T-helper 9 cell (primary cell): Measurements from ENCODE around the gene BARX1.

Experiments used
- DNase-seq: peaks from one replicate; pipeline ENCODE4 v3.0.0-alpha.2; 2020

The BARX1 gene

GRCh38 chr9:93916358-93916757 is 38.8 kb downstream of the BARX1 start:
- no peak for DNase-seq

- DNase-seq: no peak
Observed at GRCh38 chr9:93911801-93912554, 43.2 kb downstream of the BARX1 start.

GRCh38 chr9:93911136-93911745 is 43.9 kb downstream of the BARX1 start:
- DNase-seq: no peak

- DNase-seq: no peak
Observed at GRCh38 chr9:93910598-93910997, 44.6 kb downstream of the BARX1 start.

GRCh38 chr9:93910196-93910595 is 45.0 kb downstream of the BARX1 start:
- DNase-seq: no peak

GRCh38 chr9:93909242-93909616 is 45.9 kb downstream of the BARX1 start:
- no peak for DNase-seq

- no peak for DNase-seq
Observed at GRCh38 chr9:93908591-93909241, 46.4 kb downstream of the BARX1 start.

GRCh38 chr9:93907551-93908199 is 47.5 kb downstream of the BARX1 start:
- DNase-seq: no peak

- DNase-seq: no peak
Observed at GRCh38 chr9:93906195-93906880, 48.8 kb downstream of the BARX1 start.

- no peak for DNase-seq
Observed at GRCh38 chr9:93905473-93906133, 49.6 kb downstream of the BARX1 start.

GRCh38 chr9:93904649-93905472 is 50.3 kb downstream of the BARX1 start:
- DNase-seq: no peak

GRCh38 chr9:93903886-93904648 is 51.1 kb downstream of the BARX1 start:
- DNase-seq: no peak

GRCh38 chr9:93902780-93903655 is 52.1 kb downstream of the BARX1 start:
- no peak for DNase-seq

- no peak for DNase-seq
Observed at GRCh38 chr9:93902051-93902779, 52.9 kb downstream of the BARX1 start.
